GM19324 (cell line): ENCODE measurements around the gene PPP1R10.
A peak's percentile ranks its signal among the peaks of the same experiment; 100 is the strongest.
"Not testable (repeated sequence)": the region's sequence is repeated elsewhere in the genome, so short reads cannot be mapped to it uniquely, and the experiment has no call there.

Experiments
- ATAC-seq: cut with Tn5 transposase; IDR thresholded peaks from one replicate; pipeline ENCODE4 v1.9.1; 2021; ENCODE audit warnings: mild to moderate bottlenecking, moderate library complexity; ENCODE audit not compliant: unreplicated experiment, low FRiP score

PPP1R10 gene

GRCh38 chr6:30616811-30617564 lies at the start of gene PPP1R10:
TSS of gene PPP1R10 (minus strand) at chr6:30617243. CDS start at chr6:30609944, 7,299 bp downstream.
- peak; percentile 91 for ATAC-seq

DNA sequence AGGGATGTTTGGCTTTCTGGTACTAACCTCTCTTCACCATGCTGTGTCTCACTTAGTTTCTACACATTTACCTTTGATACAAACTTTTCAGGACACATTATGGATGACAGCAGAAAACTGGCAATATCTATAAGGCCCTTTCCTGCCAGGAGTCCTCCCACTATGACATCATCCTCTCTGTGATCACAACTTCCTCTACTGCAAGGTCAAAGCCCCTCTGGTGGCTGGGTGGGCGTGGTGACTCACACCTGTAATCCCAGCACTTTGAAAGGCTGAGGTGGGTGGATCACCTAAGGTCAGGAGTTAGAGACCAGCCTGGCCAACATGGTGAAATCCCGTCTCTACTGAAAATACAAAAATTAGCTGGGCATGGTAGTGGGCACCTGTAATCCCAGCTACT lies 49.3 kb upstream of the PPP1R10 start:
- not testable (repeated sequence) for ATAC-seq

GRCh38 chr6:30664994-30665767 lies 48.1 kb upstream of the PPP1R10 start:
- ATAC-seq, result no peak

- not testable (repeated sequence) for ATAC-seq
Measured at GRCh38 chr6:30657922-30658321, 40.9 kb upstream of the PPP1R10 start.

DNA sequence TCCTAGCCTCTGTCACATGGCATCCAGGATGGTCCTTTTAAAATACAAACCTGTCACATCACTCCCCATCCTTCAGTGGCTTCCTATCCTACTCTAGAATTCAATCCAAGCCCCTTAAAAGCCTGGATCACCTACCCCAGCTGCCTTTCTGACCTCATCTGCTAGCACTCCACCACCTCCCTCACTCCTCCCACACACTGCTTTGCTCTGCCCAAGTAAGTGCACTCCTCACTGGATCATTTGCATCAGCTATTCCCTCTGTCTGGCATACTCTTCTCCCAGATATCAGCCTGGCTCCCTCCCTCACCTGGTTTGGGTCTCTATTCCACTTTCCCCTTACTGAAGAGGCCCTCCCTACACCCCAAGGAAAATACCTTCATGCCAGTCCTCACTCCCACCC lies 40.4 kb upstream of the PPP1R10 start:
- ATAC-seq, result no peak

- no peak for ATAC-seq
Measured at GRCh38 chr6:30656513-30656912, 39.5 kb upstream of the PPP1R10 start.

- ATAC-seq, result no peak
Measured at GRCh38 chr6:30655743-30656094, 38.7 kb upstream of the PPP1R10 start.

GRCh38 chr6:30654798-30655742 lies 38.0 kb upstream of the PPP1R10 start:
- no peak for ATAC-seq

- ATAC-seq, result no peak
Measured at GRCh38 chr6:30651143-30651542, 34.1 kb upstream of the PPP1R10 start.

DNA sequence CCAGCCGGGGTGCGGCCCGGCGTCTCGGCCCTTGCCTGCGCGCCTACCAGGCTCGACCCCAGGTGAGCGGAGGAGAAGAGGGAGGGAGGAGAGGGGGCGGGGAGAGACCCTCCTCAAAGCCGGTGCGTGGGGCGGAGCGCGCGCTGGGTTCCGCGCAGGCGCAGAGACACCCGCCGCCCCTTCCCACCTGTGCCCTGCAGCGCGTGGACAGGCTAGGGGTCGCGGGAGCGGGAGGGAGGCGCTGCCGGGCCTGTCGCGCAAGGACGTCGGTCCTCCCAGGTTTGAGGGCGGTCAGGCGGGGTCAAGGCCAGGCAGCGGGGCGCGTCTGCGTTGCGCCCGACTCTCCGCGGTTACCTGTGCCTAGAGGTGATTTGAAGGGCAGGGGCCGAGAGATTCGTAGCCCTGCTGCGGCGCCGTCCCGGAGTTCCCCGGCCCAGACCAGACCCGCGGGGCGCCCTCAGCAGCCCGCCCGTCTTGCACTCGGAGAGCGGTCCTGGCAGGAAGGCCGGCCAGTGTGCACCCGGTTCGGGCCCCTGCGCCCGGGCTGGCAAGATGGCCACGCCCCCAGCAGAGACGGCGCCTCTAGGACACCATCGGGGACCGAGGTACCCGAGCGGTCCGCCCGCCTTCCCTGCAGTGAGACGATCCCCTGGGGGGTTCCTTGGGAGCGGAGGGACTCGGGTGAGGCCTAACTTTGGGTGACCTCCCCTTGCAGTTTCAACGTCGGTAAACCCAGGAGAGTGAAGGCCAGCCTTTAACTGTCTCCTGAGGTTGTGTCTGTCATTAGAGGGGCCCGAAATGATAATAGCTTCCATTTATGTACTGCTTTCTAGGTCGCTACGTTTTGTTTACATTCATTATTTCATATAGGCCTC lies 30.4 kb upstream of the PPP1R10 start:
- peak; percentile 81 for ATAC-seq

GRCh38 chr6:30646450-30647241 lies 29.6 kb upstream of the PPP1R10 start, which contains the start of gene C6orf136:
TSS of gene C6orf136 (plus strand) at chr6:30647133. CDS start at chr6:30647232, 99 bp downstream.
- ATAC-seq, result peak; percentile 51

DNA sequence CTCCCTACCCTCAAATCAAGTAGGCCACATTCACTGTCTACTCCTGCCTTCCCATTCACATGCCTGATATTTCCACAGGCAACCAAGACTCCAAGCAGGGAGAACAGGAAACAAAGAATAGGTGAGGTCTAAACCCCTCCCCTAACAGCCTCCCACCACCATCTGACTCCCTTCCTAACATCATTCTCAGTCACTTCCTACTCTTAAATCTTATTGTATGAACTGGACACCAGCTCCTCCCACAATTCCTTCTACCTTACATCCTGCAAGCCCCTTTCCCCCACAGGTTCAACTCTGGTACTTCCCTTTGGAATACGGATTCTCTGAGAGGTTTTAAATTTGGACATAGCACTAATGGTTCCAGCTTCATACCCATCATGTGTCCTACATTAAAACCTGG lies 28.9 kb upstream of the PPP1R10 start:
- ATAC-seq, result no peak

GRCh38 chr6:30644769-30645168 lies 27.7 kb upstream of the PPP1R10 start:
- no peak for ATAC-seq

DNA sequence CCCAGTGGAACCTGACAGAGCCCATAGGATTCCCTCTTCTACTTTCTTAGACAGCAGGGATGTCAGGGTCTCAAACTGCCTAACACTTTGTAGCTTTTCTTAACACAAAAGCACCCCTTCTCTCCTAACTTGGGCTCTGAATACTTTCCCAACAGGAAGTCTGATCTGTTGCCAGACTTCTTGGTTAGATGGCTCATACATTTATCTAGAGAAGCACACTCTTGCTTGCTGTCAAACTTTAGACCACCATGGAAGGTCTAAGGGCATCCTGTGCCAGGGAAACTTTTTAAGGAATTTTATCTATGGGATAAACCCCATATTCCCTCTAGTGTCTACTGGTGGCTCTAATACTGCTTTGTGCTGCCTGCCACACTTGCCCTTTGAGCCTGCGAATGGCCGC lies 26.6 kb upstream of the PPP1R10 start:
- ATAC-seq, result no peak

DNA sequence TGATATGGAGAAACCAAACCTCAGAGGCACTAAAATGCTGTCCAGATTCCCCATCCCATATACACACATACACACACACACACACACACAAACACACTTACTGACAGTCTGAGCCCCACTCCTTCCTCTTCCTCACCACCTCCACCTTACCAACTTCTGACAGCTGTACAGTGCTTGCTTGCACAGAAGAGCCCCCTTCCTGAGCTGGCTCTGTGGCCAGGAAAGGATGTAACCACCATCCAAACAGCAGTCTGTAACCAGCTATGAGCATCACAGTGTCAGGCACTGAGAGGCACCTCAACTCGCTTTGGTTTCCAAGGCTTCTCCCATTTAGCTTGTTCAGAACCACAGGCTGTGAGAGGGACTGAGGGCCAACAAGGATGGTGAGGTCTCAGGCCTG lies 24.0 kb upstream of the PPP1R10 start:
- no peak for ATAC-seq

DNA sequence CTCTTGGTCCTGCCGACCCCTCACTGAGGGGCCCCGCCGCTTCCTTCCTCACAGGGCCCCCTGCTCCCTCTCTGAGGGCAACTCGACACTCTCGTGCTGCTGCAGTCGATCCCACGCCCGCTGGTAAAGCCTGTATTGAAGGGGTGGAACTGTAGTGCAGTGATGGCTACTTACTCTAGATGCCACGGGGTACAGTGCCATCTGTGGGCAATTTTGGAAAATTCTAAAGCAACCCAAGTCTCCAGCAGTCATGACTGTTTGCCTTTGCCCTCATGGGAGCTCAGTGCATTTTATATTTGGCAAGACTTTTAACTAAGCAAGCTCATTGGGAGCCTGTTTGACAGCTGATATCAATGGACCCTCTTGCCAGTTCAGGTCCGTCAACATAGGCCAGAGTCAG lies 23.4 kb upstream of the PPP1R10 start:
- no peak for ATAC-seq

GRCh38 chr6:30635834-30636233 lies 18.8 kb upstream of the PPP1R10 start:
- no peak for ATAC-seq

DNA sequence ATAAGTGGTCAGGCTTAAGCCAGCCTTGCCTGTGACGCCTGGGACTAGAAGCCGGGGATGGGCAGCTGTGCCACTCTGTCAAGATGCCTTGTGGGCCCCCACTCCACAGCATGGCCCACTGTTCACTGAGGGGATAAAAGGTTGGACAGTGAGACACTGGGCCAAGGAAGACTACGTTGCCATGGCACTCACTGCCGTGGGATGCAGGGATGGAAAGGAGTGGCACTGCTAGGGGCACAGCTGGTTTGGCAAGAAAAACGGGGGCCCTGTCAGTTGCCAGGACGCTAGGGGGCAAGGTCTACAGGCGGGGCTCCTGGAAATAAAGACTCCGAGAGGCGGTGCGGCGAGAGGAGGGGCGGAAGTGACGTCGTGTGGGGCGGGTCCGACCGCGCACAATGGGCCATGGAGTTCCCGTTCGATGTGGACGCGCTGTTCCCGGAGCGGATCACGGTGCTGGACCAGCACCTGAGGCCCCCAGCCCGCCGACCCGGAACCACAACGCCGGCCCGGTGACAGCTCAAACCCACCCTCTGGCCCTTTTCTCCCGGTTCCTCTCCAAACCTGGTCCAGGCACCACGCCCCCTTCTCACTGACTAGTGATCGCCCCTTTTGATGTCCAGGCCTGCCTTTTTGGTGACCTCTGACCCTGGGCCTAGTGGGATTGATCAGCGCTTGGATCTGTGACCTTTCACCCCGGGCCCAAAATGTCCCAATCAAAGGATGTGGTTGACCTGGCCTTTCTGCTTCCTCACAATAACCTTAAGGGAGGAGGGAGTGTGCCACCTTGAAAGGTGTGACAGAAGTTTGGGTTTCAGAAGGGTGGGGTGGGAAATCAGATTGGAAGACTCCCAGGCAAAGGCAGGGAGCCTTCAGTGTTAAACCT lies 9.7 kb upstream of the PPP1R10 start, which contains the start of gene ATAT1:
Gene ATAT1, plus strand, starts transcription at position 391 of the 883 bp plus-strand sequence.
- ATAC-seq, result peak; percentile 75
